ENCODE measurements around the gene SLC29A3. TPM values are rescaled to one million over a fixed set of nuclear protein-coding genes. Genes with fewer than 3 reads are reported as not detected.

SLC29A3 gene
- total RNA-seq, 1 donor from 2014 or later, result 2.5 TPM

- Histone ChIP-seq H3K79me2 (ENCODE audit: low read depth) (no peaks in the 10 kb centered on the region), H3K9me3 (ENCODE audit: low read depth) (peaks cover 6% of the 10 kb centered on the region), H3K27ac (no peak overlapping the region), H3K27me3 (no peaks in the 10 kb centered on the region), H3K36me3 (peaks cover 3% of the 10 kb centered on the region), H4K20me1 (ENCODE audit: low read depth) (no peaks in the 10 kb centered on the region), H2AFZ (replicated peaks) (no peak overlapping the region), H3K4me1 (peaks cover 14% of the 10 kb centered on the region), H3K4me2 (no peak overlapping the region), H3K4me3 (no peak overlapping the region), H3F3A (ENCODE audit: low read depth) (peaks cover 6% of the 10 kb centered on the region), H3K9ac (no peak overlapping the region)
- TF ChIP-seq EZH2 (IDR thresholded peaks at IDR 0.05) (no peak), EZH2phosphoT487 (IDR thresholded peaks at IDR 0.05) (no peak)
- TF ChIP-seq, protein P1, sequence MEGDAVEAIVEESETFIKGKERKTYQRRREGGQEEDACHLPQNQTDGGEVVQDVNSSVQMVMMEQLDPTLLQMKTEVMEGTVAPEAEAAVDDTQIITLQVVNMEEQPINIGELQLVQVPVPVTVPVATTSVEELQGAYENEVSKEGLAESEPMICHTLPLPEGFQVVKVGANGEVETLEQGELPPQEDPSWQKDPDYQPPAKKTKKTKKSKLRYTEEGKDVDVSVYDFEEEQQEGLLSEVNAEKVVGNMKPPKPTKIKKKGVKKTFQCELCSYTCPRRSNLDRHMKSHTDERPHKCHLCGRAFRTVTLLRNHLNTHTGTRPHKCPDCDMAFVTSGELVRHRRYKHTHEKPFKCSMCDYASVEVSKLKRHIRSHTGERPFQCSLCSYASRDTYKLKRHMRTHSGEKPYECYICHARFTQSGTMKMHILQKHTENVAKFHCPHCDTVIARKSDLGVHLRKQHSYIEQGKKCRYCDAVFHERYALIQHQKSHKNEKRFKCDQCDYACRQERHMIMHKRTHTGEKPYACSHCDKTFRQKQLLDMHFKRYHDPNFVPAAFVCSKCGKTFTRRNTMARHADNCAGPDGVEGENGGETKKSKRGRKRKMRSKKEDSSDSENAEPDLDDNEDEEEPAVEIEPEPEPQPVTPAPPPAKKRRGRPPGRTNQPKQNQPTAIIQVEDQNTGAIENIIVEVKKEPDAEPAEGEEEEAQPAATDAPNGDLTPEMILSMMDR (IDR thresholded peaks at IDR 0.05), result no peak
- Mint-ChIP-seq H3K4me1 (peaks cover 8% of the 10 kb centered on the region), H3K9me3 (peaks cover 5% of the 10 kb centered on the region), H3K4me3 (no peak overlapping the region), H3K27ac (no peak overlapping the region), H3K36me3 (no peaks in the 10 kb centered on the region), H3K27me3 (ENCODE audit: insufficient read depth, low read depth) (no peaks in the 10 kb centered on the region)
- no peak for DNase-seq (ENCODE audit: low spot score)
Measured at GRCh38 chr10:71408436-71409225, 89.6 kb downstream of the SLC29A3 start.

DNA sequence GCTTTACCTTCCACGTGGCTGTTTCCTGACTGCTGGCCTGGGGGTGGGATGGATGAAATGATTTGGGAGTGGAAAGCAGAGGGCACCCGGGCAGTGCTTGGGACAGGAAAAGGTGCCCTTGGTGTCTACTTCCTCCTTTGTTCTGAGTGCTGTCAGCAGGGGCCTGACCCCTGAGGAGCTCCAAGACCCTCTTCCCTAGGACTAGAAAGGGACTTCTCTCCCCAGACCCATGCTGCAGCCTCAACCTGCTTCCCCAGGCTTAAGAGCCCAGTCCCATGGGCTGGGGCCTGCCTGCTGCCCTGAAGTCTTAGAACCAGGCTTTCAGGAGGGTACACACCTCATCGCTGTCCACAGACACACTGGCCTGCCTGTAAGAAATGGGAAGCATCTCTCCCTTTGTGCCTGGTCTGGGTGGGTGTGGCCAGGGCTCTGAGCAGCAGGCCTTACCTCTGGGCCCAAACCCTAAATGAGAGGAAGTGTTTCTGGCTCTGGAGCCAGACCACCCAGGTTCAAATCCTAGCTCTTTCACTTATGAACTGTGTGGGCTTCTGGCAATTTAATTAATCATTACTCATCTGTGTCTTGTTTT lies 90.6 kb downstream of the SLC29A3 start:
- Histone ChIP-seq H3K27ac (no peak overlapping the region), H3K4me3 (no peak overlapping the region), H3K9me3 (ENCODE audit: low read depth) (peaks cover 6% of the 10 kb centered on the region), H3K36me3 (peaks cover 3% of the 10 kb centered on the region), H2AFZ (replicated peaks) (peak overlapping the region; percentile 13), H4K20me1 (ENCODE audit: low read depth) (no peaks in the 10 kb centered on the region), H3K79me2 (ENCODE audit: low read depth) (no peaks in the 10 kb centered on the region), H3K4me2 (no peak overlapping the region), H3F3A (ENCODE audit: low read depth) (peaks cover 5% of the 10 kb centered on the region), H3K4me1 (peaks cover 14% of the 10 kb centered on the region), H3K9ac (no peak overlapping the region), H3K27me3 (peaks cover 3% of the 10 kb centered on the region)
- no peak overlapping the region for H3K4me3 Mint-ChIP-seq
- TF ChIP-seq, protein P1 (IDR thresholded peaks at IDR 0.05), result no peak
- TF ChIP-seq EZH2 (IDR thresholded peaks at IDR 0.05) (no peak), EZH2phosphoT487 (IDR thresholded peaks at IDR 0.05) (no peak)
- H3K4me1 Mint-ChIP-seq, result peaks cover 8% of the 10 kb centered on the region
- H3K36me3 Mint-ChIP-seq, result no peaks in the 10 kb centered on the region
- peak overlapping the region; percentile 30 for H3K27ac Mint-ChIP-seq
- no peaks in the 10 kb centered on the region for H3K27me3 Mint-ChIP-seq (ENCODE audit: insufficient read depth, low read depth)
- H3K9me3 Mint-ChIP-seq, result peaks cover 8% of the 10 kb centered on the region
- DNase-seq (ENCODE audit: low spot score), result no peak

Other genes with a start within 250 kb of the SLC29A3 start
- gene UNC5B, start 106.7 kb upstream of the SLC29A3 start, total RNA-seq (ENCODE audit: low replicate concordance), result 3.3 and 9.2 TPM in 2 replicates
- 5.9 and 10.3 TPM in 2 replicates for gene CDH23, start 77.7 kb downstream of the SLC29A3 start, total RNA-seq (ENCODE audit: low replicate concordance)

Measured in neural progenitor cell (in vitro differentiated cells).